ENCODE results near the gene DBI. TPM values are rescaled to one million over a fixed set of nuclear protein-coding genes. Genes with fewer than 3 reads are reported as not detected.

Gene DBI
- total RNA-seq, 1 experiment from 2014 or later, result 273 TPM

GRCh38 chr2:119393971-119394748 is 27.4 kb downstream of the DBI start:
- H4K20me1 ChIP-seq (ENCODE audit: low read length), result no peaks in the 10 kb centered on the region
- no peaks in the 10 kb centered on the region for H3K9me3 ChIP-seq (ENCODE audit: low read length)
- ATAC-seq (no peak), DNase-seq (no peak)
- intact Hi-C loops (cut with micrococcal nuclease), result no loop called here
- no peak overlapping the region for H3K4me2 ChIP-seq (ENCODE audit: low read length)
- H3K79me2 ChIP-seq (ENCODE audit: low read length), result no peaks in the 10 kb centered on the region
- H3K36me3 ChIP-seq (ENCODE audit: low read depth, low read length), result no peaks in the 10 kb centered on the region
- no peaks in the 10 kb centered on the region for H3K9me2 ChIP-seq (replicated peaks; ENCODE audit: low read length)
- CTCF ChIA-PET, result no interaction called here
- no peaks in the 10 kb centered on the region for H3F3A ChIP-seq (ENCODE audit: low read length, unreplicated experiment)
- no TSS peak for BruUV-seq (replicated peaks)
- peaks cover 21% of the 10 kb centered on the region for H3K4me1 ChIP-seq (ENCODE audit: insufficient read depth, low read length)
- H3K4me3 ChIP-seq (ENCODE audit: low read length), result no peak overlapping the region
- H3K27ac ChIP-seq (ENCODE audit: low read length), result no peak overlapping the region
- TF ChIP-seq CTCF (conservative IDR thresholded peaks at IDR 0.05; ENCODE audit: low read depth, low read length) (no peak), EZH2 (IDR thresholded peaks at IDR 0.05; ENCODE audit: low read length, unreplicated experiment) (no peak), EZH2phosphoT487 (IDR thresholded peaks at IDR 0.05; ENCODE audit: borderline replicate concordance, low read length) (no peak)
- no peak overlapping the region for H2AFZ ChIP-seq (ENCODE audit: low read length)
- POLR2A ChIA-PET (ENCODE audit: unreplicated experiment), result no interaction called here
- no peaks in the 10 kb centered on the region for H3K27me3 ChIP-seq (ENCODE audit: low read length)
- H3K9ac ChIP-seq (ENCODE audit: low read length), result no peak overlapping the region

- no peaks in the 10 kb centered on the region for H4K20me1 ChIP-seq (ENCODE audit: low read length)
- DNase-seq (no peak), ATAC-seq (no peak)
- CTCF ChIA-PET, result no interaction called here
- intact Hi-C loops (cut with micrococcal nuclease), result no loop called here
- H2AFZ ChIP-seq (ENCODE audit: low read length), result no peak overlapping the region
- H3K4me2 ChIP-seq (ENCODE audit: low read length), result no peak overlapping the region
- H3F3A ChIP-seq (ENCODE audit: low read length, unreplicated experiment), result no peaks in the 10 kb centered on the region
- H3K36me3 ChIP-seq (ENCODE audit: low read depth, low read length), result no peaks in the 10 kb centered on the region
- no peak overlapping the region for H3K9ac ChIP-seq (ENCODE audit: low read length)
- TF ChIP-seq CTCF (conservative IDR thresholded peaks at IDR 0.05; ENCODE audit: low read depth, low read length), result no peak
- TF ChIP-seq EZH2 (IDR thresholded peaks at IDR 0.05; ENCODE audit: low read length, unreplicated experiment), result no peak
- TF ChIP-seq EZH2phosphoT487 (IDR thresholded peaks at IDR 0.05; ENCODE audit: borderline replicate concordance, low read length), result no peak
- peaks cover 11% of the 10 kb centered on the region for H3K4me1 ChIP-seq (ENCODE audit: insufficient read depth, low read length)
- no peaks in the 10 kb centered on the region for H3K9me3 ChIP-seq (ENCODE audit: low read length)
- no peaks in the 10 kb centered on the region for H3K79me2 ChIP-seq (ENCODE audit: low read length)
- no peaks in the 10 kb centered on the region for H3K9me2 ChIP-seq (replicated peaks; ENCODE audit: low read length)
- no peak overlapping the region for H3K4me3 ChIP-seq (ENCODE audit: low read length)
- BruUV-seq (replicated peaks), result no TSS peak
- POLR2A ChIA-PET (ENCODE audit: unreplicated experiment), result no interaction called here
- no peaks in the 10 kb centered on the region for H3K27me3 ChIP-seq (ENCODE audit: low read length)
- no peak overlapping the region for H3K27ac ChIP-seq (ENCODE audit: low read length)
Measured at GRCh38 chr2:119397196-119397595, 30.4 kb downstream of the DBI start.

- no peak for DNase-seq
- no peaks in the 10 kb centered on the region for H3K79me2 ChIP-seq (ENCODE audit: low read length)
- H3K27me3 ChIP-seq (ENCODE audit: low read length), result no peaks in the 10 kb centered on the region
- peaks cover 11% of the 10 kb centered on the region for H3K4me1 ChIP-seq (ENCODE audit: insufficient read depth, low read length)
- H3F3A ChIP-seq (ENCODE audit: low read length, unreplicated experiment), result no peaks in the 10 kb centered on the region
- POLR2A ChIA-PET (ENCODE audit: unreplicated experiment), result no interaction called here
- no TSS peak for BruUV-seq (replicated peaks)
- intact Hi-C loops (cut with micrococcal nuclease), result no loop called here
- H3K36me3 ChIP-seq (ENCODE audit: low read depth, low read length), result no peaks in the 10 kb centered on the region
- no peak overlapping the region for H2AFZ ChIP-seq (ENCODE audit: low read length)
- CTCF ChIA-PET, result no interaction called here
- no peaks in the 10 kb centered on the region for H4K20me1 ChIP-seq (ENCODE audit: low read length)
- no peak overlapping the region for H3K4me2 ChIP-seq (ENCODE audit: low read length)
- no peak overlapping the region for H3K27ac ChIP-seq (ENCODE audit: low read length)
- no peak for TF ChIP-seq EZH2phosphoT487 (IDR thresholded peaks at IDR 0.05; ENCODE audit: borderline replicate concordance, low read length)
- TF ChIP-seq EZH2 (IDR thresholded peaks at IDR 0.05; ENCODE audit: low read length, unreplicated experiment), result no peak
- no peak for TF ChIP-seq CTCF (conservative IDR thresholded peaks at IDR 0.05; ENCODE audit: low read depth, low read length)
- no peaks in the 10 kb centered on the region for H3K9me2 ChIP-seq (replicated peaks; ENCODE audit: low read length)
- no peaks in the 10 kb centered on the region for H3K9me3 ChIP-seq (ENCODE audit: low read length)
- no peak for ATAC-seq
- no peak overlapping the region for H3K9ac ChIP-seq (ENCODE audit: low read length)
- no peak overlapping the region for H3K4me3 ChIP-seq (ENCODE audit: low read length)
Measured at GRCh38 chr2:119402106-119402505, 35.3 kb downstream of the DBI start.

Data from PC-3 (cell line).